GM19468 (cell line): Measurements from ENCODE around the gene UBAC1.
"Not testable (repeated sequence)": the region's sequence is repeated elsewhere in the genome, so short reads cannot be mapped to it uniquely, and the experiment has no call there.

Experiments
- ATAC-seq: cut with Tn5 transposase; IDR thresholded peaks from one replicate; pipeline ENCODE4 v1.9.1; 2021; ENCODE audit warnings: mild to moderate bottlenecking, moderate library complexity, moderate number of reproducible peaks; ENCODE audit not compliant: unreplicated experiment; ENCODE audit errors: extremely low read depth

Gene UBAC1

DNA sequence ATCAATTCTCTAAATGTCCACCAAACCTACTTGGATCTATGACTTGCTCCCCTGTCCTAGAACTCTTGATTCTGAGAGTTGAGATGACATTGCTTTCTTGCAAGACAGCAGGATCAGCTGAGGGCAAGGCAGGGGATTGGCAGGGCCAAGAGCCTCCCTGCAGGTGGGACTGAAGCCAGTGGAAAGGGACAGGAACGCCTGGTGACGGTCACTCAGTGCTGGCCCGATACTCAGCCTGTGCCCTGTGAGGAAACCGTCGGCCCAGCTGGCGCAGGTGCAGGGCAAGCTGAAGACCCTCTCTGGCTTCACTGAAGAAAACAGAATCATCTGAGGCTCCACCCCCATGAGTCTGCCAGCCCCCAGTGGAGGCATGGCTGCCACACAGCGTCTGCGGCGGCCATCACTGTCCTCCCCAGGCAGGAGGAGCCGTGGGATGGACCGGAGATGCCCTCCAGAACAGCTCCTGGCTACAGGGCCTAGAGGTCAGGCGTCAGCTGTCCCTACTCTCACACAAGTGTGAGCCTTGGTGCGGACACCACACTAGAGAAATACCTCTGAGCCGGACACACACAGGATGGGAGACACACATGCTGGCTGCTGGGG lies 14.7 kb downstream of the UBAC1 start:
- no peak for ATAC-seq

DNA sequence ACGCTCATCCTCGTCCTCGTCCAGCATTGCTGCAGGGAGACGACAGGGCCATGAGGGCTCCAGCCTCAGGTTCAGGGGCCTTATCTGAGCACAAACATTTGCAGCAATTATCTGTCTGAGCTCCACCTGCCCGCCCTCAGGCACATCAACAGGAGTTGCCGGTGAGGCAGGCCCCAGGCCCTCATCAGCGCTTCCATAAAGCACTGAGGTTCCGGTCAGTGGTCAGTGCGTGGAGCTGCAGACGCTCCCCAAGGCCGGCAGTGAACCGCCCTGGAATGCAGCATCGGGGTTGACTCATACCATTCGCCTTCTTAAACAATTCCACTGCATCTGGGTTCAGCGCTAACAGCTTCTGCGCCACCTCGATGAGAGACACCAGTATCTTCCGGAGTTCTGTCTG lies 15.2 kb downstream of the UBAC1 start:
- ATAC-seq, result no peak

DNA sequence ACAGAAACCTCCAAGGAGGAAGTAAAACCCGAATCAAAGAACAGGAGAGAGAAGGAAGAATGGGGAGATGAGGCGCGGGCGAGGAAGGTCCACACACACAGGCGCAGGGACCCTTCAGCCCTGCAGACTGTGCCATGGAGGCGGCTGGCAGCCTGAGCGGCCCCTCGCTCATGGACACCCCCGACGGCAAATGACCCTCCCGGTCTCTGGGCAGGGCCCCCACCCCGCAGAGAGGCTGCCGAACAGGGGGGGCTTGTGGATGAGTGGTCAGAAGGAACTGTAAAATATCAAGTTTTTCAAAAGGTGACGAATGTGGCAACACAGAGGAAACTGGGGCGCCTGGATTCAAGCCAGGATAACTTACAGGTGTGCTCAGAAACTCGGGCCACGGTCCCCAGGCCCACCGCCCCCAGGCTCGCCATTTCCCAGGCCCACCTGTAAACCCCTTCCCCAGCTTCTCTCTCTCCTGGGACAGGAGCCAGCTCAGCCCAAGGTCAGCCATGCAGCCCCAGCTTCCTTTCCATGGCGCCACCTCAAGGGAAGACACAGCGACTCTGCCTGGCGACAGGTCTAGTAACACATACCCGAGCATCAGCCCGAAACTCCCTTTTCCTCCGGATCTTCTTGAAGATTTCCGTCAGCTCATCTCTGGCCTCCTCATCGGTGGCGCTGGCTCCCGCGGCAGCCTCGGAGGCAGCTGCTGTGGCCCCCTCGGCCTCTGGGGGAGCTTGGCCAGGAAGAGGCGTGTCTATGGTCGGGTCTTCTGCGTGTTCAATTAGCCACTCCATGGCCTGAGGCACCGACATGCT lies 16.5 kb downstream of the UBAC1 start:
- ATAC-seq, result no peak

- not testable (repeated sequence) for ATAC-seq
Observed at GRCh38 chr9:135943604-135944003, 17.6 kb downstream of the UBAC1 start.

DNA sequence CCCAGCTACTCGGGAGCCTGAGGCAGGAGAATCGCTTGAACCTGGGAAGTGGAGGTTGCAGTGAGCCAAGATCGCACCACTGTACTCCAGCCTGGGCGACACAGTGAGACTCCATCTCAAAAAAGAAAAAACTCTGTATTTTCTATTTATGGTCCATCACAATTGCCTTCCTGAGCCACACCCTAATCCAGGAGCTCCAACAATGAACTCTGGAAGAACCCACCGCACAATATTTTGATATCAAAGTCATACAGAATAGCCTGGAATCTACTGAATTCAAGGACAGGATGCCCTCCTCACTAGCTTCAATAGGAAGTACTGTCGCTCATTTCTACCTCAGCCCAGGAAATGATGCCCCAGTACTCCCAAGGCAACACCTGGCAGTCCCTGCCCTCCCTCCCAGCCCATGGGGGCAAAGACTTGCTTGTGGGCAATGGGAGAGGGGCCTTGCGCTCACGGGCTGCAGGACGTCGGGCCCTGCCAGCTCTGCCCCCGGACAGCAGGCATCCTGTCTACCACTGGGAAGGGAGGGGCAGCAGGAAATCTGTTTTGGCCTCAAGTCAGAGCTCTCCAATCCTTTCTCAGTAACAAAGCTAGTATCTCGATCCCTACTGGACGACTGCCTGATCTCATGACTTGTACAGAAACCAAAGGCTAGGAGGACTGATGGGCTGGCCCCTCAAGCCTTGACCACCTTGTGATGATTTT lies 19.7 kb downstream of the UBAC1 start:
- no peak for ATAC-seq

GRCh38 chr9:135939351-135940265 lies 21.6 kb downstream of the UBAC1 start:
- no peak for ATAC-seq

DNA sequence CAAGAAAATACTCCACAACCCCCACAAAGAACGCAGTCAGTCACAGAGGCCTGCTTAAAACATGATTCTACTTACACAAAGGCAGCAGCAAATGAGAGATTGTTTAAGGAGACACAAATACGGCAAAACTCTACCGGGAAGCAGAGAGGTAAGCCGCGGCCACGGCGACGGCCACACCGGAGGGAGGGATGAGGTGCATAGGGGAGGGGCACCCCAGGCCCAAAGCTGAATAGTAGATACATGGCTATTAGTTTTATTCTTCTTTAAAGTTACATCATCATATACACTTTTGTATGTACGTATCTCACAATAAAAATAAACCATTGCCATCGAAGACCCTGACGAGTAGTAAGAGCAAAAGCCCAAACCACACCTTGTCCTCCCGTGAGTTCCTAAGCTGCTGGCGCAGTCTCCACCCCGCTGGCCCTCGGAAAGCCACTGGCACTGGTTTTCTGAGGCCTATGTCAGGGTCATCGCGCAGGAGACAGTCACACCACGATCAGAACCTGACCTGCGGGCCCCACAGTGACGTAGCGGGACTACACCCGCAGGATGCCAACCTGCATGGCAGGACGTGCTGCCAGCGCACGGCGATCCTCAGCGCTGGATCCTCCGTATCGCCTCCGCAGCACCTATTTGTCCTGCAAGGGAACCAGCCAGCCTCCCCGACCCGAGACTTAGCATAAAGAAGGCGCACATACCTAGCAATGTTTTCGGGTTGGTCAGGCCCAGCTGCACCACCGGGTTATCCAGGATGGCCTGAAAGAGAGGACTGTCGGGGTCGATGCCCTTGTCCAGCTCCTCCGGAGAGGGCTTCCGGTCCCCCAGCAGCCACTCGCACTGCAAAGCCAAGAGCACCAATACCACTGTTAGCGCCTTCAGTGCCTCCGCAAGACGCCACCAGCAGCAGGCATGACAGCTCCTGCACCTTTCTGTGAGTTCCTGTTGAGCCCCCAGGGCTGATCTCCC lies 23.4 kb downstream of the UBAC1 start:
- ATAC-seq, result no peak

DNA sequence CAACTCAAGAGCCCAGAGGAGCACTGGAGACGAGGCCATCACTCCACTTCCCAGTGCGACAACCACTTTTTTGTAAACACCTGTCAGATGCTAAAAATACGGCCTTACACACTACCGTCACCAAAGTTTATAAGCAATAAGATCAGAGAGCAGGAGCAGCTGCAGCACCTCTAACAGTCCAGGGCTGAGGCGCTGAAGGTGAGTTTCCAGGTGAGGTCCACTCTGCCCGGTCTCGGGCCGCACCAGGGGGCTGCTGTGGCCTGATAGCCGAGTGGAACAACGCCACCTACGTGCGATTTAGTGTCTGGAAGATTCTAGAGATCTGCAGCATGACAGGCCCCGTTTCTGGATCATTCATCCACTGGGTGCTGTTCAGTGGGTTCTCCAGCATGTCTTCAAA lies 28.1 kb downstream of the UBAC1 start:
- no peak for ATAC-seq

DNA sequence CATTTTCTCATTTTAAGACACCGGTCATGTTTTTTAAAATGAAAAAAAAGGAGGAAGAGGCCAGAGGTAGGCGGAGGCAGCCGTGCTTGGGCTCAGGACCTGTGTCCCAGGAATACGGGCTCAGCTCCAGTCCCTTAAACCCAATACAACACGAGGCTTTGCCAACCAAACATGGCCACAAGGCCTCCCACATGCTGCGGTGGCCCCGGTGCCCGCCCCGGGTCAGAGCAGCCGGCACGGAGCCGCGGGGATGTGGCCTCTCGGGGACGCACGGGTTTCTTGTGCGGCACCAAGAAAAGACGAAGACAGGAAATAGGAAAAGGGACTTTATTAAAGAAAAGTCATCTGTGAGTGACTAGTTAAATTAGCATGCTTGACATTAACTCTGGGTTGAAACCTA lies 28.5 kb downstream of the UBAC1 start:
- ATAC-seq, result no peak

- no peak for ATAC-seq
Observed at GRCh38 chr9:135931349-135931820, 29.8 kb downstream of the UBAC1 start.

DNA sequence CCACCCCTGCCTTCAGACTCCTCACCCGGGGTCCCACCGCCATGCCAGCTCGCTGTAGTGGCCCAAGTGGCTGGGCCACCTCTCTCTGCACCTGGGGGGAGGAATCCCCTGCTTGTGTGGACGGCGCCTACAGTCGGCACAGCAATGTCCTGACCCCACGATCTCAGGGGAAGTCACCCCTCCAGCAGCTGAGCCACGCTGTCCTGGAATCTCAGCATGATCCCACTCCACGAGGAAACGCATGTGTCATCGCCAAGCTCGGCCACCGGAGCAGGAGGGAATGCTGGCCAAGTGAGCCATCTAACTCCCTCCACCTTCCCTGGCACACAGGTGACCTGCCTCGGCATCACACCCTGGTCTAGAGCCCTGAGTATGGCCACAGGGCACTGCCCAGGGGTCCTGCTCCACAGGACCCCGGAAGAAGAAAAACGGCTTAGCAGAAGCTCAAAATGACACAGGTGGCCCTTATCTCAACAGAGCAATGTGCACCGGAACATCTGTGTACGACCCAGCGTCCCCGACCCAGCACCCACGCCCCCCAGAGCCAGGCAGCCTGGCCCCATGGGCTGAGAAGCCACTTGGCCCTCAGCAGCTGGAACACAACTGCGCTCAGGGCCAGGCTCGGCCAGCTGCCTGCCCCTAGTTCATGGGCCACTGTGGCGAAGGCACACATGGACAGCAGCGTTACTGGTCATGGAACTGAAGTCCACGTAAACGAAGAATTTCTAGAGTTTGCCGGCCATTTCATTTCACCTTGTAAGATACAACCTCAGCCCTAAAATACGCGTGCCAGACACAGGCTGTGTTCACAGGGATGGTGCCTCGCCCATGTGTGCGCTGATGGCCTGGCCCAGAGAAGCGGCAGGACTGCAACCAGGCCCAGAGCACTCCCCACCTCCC lies 30.5 kb downstream of the UBAC1 start:
- ATAC-seq, result no peak

GRCh38 chr9:135929656-135930445 lies 31.3 kb downstream of the UBAC1 start:
- ATAC-seq, result no peak

GRCh38 chr9:135928731-135929655 lies 32.2 kb downstream of the UBAC1 start:
- no peak for ATAC-seq

DNA sequence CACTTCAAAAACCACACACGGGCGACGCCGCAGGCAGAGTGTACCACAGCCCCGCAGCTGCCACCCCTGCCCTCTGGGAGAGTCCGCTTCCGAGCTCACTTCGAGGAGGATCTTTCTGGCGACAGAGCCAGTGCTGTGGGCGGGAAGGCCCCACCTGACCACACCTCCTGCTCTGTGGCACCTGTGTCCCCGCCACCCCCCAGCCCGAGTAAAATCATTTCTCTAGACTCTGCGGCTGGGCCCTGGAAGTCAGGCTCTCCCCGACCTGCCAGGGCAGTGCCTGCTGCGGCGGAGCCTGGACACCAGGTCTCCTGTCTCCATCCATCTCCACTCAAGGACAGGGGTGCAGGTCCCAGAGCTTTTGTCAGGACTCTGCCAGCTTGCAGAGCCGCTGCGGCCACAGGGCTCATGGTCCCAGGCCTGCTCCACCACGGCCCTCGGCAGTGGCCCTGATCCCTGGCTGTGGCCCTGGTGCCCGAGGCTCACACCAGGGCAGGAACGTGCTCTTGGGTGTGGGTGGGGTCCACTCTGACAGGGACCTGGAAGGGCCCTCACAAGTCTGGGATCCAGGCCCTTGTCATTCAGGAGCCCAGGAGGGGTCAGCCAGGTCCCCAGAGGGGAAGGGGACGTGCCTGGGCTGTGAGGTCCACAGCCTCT lies 33.0 kb downstream of the UBAC1 start:
- no peak for ATAC-seq

GRCh38 chr9:135927195-135928013 lies 33.8 kb downstream of the UBAC1 start:
- ATAC-seq, result no peak
